Activated CD4-positive, CD25-positive, alpha-beta regulatory T cell treated with anti-CD3 and anti-CD28 coated beads, Interleukin-2, amount 50 U/mL, for 24 hours (primary cell): Measurements from ENCODE around the gene CLBA1.
"Not testable (repeated sequence)": the region's sequence is repeated elsewhere in the genome, so short reads cannot be mapped to it uniquely, and the experiment has no call there.

Experiments
- ATAC-seq, 2 donors: fragments of 150-1000 bp; cut with Tn5 transposase; one replicate each; pipeline ENCODE4 v1.10.0; 2021; ENCODE audit warnings: mild to moderate bottlenecking in 1 of 2, moderate library complexity in 1 of 2

The CLBA1 gene

DNA sequence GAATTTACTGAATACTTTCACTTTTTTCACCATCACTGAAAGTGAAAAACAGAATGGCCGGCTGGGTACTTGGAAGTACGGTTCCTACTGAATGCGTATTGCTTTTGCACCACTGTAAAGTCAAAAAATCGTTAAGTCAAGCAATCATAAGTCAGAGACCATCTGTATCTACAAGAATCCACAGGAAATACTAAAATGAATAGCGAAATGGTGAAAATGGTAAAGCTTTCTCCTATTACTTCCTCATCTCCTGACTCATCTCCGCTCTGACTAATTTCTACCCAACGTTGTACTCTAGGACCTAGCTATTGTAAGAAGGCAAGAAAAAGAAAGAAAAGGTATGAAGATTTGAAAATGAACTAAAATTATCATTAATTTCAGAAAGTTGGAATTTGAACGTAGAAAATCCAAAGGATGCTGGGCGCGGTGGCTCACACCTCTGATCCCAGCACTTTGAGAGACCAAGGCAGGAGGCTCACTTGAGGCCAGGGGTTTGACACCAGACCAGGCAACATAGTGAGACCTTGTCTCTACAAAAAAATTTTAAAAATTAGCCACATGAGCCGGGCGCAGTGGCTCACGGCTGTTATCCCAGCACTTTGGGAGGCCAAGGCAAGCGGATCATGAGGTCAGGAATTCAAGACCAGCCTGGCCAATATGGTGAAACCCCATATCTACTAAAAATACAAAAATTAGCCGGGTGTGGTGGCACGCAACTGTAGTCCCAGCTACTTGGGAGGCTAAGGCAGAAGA lies 40.6 kb downstream of the CLBA1 start:
- peak; percentile 63 to 67 for ATAC-seq

DNA sequence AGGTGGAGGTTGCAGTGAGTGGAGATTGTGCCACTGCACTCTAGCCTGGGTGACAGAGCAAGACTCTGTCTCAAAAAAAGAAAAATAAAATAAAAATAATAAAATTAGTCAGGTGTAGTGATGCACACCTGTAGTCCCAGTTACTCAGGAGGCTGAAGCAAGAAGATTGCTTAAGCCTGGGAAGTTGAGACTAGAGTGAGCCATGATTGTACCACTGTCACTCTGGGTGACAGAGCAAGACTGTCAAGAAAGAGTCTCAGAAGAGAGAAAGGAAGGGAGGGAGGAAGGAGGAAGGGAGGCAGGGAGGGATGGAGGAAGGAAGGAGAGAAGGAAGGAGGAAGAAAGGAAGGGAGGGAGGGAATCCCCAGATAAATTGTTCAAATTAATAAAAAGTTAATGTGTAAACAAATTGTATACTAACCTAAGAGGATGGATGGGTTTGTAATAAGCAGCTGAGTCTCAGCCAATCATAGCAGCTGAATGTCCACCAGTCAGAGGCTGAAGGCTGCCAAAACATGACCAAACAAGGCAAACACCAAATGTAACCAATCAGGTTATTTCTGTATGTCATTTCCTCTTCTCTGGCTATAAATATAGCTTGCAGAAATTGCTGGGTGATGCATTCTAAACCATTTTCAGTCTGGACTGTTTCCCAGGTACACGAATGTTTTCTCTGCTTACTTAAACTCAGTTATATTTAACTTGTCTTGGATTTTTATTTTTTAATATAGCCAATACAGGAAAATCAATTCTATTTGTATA lies 41.4 kb downstream of the CLBA1 start:
- ATAC-seq = no peak

DNA sequence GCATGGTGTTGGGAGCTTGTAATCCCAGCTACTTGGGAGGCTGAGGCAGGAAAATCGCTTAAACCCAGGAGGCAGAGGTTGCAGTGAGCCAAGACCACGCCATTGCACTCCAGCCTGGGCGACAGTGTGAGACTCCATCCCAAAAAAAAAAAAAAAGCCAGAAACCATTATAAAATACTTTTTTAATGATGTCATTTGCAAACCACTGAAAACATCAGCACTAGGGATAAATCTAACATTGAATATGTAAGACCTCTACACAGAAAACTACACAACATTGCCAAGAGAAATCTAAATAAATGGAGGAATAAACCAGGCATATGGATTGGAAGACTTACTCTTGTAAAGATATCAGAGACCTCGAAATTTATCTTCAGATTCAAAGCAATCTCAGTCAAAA lies 42.1 kb downstream of the CLBA1 start:
- ATAC-seq = not testable (repeated sequence)

DNA sequence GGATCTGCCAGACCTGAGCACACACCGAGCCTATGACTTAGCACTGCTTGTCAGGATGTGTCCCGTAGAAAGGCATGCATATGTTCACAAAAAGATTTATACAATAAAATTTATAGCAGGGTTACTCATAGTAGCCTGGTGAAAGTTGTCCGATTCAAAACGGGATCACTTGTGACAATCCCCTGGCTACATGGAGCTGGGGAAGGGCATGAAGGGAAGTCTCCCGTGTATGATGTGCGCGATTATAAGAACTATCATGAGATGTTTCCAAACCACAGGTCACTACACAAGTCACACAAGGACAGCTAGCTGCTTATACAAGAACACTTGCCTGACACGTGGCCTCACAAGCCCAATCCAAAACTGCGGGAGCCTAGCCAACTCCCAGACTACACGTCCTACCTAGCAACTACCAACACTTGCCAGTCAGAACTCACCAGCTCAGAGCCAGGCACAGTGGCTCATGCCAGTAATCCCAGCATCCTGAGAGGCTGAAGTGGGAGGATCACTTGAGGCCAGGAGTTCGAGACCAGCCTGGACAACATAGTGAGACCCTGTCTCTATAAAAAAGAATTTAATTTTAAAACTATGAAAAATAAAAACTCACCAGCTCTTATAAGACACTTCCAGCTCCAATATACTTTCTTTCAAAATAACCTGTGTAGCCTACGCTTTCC lies 42.8 kb downstream of the CLBA1 start:
- ATAC-seq = no peak

DNA sequence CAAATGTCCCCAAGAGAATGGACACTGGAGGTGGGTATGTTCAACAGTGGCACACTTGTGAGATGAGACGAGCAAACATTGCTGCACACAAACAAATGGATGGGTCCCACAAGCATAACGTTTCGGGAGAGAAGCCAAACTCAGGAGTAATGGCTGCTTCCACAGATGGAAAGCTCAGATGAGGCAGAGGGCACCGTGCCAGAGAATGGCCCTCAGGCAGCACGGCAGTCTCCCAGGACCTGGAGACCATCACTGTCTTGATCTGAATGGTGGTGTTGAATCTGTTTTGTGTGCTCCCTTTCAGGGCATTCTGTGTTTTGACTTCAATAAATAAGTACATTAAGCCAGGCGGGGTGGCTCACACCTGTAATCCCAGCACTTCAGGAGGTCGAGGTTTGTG lies 43.8 kb downstream of the CLBA1 start:
- ATAC-seq = no peak

DNA sequence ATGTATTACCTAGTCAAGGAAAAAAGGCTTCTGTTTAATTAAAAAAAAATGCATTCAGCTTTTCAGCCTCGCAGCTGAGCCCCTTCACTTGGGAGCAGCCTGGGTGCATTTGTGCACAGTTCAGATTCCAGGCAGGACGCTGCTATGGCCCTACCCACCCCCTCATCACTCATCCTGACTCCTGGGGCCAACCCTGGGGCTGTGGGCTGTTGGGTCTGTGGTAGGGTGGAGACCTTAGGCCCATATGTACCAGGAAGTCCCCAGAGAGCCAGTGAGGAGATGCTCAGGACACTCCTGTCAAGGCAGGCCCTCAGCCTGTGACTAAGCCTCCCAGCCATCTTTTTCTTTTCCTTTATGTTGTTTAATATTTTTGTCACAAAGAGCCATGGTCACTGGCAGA lies 44.6 kb downstream of the CLBA1 start:
- no peak for ATAC-seq

DNA sequence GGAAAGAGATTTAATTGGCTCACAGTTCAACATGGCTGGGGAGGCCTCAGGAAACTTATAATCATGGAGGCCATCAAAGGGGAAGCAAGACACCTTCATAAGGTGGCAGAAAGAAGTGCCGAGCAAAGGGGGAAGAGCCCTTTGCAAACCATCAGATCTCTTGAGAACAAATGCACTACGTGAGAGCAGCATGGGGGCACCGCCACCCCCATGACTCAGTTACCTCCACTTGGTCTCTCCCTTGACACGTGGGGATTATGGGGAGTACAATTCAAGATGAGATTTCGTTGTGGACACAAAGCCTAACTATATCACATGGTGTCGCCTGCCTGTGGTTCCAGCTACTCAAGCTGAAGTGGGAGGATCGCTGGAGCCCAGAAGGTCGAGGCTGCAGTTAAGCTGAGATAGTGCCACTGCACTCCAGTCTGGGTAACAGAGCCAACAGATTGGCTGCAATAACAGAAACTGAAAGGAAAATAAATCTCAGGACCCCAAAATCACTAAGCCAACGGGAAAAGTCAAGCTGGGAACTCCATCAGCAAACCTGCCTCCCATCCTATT lies 45.3 kb downstream of the CLBA1 start:
- ATAC-seq = no peak

DNA sequence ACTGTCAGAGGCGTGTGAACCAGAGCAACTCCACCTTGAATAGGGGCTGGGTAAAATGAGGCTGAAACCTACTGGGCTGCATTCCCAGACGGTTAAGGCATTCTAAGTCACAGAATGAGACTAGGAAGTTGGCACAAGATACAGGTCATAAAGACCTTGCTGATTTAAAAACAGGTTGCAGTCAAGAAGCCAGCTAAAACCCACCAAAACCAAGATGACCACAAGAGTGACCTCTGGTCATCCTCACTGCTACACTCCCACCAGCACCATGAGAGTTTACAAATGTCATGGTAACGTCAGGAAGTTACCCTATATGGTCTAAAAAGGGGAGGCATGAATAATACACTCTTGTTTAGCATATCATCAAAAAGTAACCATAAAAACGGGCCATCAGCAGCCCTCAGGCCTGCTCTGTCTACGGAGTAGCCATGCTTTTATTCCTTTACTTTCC lies 46.9 kb downstream of the CLBA1 start:
- ATAC-seq = not testable (repeated sequence)

DNA sequence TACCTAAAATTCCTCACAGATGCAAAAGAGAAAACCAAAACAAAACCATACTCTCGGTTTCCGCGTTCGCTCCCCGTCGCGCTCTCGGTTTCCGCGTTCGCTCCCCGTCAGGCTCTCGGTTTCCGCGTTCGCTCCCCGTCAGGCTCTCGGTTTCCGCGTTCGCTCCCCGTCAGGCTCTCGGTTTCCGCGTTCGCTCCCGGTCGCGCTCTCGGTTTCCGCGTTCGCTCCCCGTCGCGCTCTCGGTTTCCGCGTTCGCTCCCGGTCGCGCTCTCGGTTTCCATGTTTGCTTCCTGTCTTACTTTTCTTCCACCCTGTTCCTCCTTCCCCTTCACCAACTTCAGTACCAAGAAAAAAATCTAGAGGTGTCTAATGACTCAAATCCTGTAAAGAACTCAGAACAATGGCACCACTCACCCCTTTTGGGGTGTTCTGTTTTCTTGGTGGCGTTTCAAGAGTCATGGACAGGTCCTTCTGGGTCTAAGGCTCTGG lies 47.9 kb downstream of the CLBA1 start:
- ATAC-seq = not testable (repeated sequence)

DNA sequence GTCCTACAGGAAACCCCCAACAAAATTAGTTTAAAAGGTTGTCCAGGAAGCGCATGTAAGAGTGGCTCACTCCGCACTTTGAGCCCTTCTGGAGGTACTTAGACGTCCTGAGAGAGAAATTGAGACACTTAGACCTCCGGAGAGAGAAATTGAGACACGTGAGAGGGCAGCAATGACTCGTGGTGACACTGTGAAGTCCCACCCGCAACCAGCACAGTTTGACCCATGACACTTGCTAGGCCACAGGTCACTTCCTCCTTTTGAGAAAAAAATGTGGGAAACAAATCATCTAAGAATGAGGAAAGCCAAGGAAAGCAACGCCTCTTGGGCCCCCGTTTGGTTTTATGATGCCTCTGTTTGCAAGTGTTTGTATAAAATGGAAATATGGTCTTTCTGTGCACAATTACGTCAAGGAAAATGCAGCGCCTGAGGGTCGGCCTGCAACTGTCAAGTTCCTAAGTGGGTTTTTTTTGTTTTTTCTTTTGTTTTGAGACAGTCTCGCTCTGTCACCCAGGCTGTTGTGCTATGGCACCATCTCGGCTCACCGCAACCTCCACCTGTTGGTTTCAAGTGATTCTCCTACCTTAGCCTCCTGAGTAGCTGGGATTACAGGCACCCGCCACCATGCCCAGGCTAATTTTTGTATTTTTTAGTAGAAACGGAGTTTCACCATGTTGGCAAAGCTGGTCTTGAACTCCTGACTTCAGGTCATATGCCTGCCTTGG lies 48.9 kb downstream of the CLBA1 start:
- no peak for ATAC-seq

DNA sequence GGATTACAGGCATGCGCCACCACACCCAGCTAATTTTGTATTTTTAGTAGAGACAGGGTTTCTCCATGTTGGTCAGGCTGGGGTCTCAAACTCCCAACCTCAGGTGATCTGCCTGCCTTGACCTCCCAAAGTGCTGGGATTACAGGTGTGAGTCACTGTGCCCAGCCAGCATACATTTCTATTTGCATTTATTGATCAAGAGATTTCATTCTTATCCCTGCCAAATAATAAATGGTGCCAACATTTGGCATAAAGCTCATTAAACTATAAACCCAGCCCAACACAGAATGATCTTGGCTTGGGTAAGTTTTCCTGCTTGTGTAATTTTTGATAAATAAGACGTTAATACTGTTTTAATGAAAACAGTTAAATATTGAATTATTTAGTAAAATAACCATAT lies 50.0 kb downstream of the CLBA1 start:
- ATAC-seq = not testable (repeated sequence)

DNA sequence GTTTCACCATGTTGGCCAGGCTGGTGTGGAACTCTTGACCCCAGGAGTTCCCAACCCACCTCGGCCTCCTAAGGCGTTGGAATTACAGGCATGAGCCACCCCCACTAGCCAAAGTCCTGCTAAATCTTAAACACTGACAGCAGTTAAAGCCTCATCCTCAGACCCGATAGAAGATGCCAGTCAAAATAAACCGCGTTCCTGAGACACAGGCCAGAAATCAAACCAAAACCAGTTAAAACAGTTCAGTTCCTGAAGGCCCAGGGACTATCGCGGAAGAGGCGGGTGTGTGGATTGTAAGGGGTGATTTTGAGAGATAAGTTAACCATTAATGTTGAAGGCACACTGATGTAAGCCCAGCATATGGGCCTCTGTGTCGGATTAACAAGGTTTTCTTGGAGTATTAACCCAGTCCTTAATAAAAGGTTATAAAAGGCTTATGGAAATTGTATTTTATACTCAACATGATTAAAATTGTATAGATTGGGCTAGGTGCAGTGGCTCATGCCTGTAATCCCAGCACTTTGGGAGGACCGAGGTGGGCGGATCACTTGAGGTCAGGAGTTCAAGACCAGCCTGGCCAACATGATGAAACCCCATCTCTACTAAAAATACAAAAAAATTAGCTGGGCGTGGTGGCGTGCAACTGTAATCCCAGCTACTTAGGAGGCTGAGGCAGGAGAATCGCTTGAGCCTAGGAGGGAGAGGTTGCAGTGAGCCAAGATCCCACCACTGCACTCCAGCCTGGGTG lies 54.0 kb downstream of the CLBA1 start:
- ATAC-seq = no peak

DNA sequence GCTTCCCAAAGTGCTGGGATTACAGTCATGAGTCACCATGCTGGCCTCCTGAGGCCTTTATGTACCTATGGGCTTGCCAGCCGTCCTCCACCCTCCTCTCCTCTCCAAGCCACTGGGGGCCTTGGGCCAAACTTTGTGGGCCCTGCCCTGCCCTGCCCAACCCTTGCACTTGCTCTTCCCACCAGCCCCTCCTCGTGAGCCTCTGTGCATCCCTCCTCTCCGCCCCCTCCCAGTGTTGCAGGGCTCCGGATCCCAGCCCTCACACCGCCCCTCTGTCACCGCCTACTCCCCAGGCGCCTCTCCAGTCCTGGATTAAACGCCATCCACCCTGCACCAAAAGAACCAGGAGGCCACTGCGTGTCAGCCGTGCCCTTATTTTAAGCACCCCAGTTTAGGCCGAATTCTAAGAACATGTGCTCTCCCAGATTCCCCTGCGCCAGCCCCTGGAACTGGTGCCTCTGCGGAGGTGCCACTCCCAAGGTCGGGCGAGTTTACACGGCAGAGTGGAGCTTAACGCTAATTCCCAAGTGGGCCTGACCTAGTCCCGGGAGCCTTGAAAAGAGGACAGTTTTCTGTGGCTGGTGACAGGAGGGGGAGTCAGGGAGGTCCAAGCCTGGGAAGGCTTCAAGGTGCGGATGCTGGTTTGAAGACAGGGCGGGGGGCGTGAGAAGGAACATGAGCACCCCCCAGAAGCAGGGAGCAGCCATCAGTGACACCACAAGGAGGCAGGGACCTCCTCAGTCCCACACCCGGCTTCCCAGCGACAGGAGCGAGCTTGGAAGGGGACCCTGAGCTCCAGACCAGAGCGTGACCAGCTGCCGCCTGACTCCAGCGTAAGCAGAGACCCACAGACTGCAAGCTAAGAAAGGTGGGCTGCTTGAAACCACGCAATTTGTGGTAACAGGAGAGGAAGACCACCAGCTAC lies 56.5 kb downstream of the CLBA1 start:
- no peak for ATAC-seq

DNA sequence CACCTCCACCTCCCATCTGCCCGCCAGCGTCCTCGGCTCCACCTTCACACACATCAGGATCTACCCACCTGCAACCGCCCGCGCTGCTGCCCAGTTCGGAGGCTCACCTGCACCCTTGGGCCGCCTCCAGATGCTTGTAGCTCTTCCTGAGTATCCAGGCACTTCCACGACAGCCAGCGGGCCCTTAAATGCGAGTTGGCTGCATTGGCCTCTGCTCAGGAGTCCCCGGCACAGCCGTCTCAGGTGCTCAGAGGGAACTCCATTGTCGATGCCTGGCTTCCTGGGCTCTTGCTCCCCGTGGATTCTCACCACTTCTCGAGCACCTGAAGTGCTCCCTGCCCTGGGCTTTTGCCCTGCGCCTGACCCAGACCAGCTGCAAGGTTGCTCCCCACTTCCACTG lies 57.2 kb downstream of the CLBA1 start:
- ATAC-seq = no peak

DNA sequence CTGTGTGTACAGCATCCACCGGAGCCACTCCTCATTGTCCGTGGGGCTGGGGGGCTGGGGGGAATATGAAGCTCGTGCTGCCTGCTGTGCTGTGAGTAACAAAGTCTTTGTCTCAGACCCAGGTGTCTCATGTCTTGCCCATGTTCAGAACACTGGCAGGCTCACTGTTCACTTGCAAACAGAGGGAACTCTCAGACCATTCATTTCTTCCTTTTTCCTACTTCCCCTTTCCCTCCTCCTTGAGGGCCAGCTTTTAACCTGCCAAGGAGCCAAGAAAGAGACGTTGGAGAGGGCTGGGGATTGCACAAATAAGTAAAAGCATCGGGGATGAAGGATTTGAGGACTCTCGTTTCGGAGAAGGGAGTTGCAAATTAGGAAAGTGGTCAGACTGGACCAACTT lies 58.1 kb downstream of the CLBA1 start:
- ATAC-seq = no peak
